GM11168 (cell line): ENCODE data around the gene TFR2.

ENCODE experiments used
- in situ Hi-C: fragments of 300-500 bp; cut with MboI; formaldehyde crosslinking; loops from one replicate; pipeline ENCODE4 v1.12.0; 2022; ENCODE audit warnings: low sequenced_read_pairs; ENCODE audit not compliant: unreplicated experiment

The TFR2 gene

DNA sequence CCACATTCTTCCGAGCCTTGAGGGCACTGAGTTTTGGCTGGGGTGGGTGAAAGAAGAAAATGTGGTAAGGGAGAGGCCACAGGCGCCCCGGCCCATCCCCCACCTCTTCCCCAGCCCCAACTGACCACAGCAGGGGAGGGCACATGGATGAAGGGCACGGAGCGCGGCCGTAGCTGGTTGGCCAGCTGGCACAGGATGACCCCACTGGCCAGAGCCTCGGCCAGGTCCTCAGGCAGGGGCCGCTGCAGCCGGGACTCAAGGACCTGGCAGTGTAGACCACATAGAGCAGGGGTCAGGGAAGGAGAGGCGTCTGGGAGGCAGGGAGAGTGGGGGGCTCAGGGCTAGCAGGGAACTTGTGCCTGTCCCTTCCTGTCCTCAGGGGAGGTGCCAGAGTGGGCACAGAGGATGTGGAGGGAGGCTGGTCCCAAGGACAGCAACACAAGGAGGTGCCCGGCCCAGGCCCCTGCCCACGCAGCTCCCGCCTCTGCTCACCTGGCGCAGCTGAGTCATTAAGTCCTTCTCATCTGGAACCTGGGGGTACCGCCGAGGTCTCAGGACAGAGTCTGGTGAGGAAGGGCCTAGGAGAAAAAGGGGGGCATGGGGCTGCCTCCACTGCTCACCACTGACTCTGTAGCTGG lies 65.5 kb downstream of the TFR2 start:
- in situ Hi-C loops: no loop called here

DNA sequence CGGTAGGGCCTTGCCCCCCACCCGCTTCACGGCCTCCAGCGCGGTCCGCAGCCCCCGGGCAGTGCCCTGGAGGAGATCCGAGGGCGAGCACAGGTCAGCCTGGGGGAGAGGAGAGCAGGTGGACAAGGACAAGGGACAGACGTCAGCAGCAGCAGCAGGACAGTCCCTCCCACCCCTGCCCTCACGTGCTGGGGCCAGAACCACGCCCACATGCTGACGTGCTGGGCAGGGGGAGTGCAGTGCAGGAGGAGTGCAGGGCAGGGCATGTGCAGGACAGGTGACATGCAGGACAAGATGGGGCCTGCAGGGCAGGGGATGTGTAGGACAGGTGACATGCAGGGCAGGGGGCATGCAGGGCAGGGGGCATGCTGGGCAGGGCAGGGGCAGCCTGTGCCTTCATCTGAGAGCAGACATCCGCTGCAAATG lies 66.1 kb downstream of the TFR2 start:
- in situ Hi-C loops: no loop called here

DNA sequence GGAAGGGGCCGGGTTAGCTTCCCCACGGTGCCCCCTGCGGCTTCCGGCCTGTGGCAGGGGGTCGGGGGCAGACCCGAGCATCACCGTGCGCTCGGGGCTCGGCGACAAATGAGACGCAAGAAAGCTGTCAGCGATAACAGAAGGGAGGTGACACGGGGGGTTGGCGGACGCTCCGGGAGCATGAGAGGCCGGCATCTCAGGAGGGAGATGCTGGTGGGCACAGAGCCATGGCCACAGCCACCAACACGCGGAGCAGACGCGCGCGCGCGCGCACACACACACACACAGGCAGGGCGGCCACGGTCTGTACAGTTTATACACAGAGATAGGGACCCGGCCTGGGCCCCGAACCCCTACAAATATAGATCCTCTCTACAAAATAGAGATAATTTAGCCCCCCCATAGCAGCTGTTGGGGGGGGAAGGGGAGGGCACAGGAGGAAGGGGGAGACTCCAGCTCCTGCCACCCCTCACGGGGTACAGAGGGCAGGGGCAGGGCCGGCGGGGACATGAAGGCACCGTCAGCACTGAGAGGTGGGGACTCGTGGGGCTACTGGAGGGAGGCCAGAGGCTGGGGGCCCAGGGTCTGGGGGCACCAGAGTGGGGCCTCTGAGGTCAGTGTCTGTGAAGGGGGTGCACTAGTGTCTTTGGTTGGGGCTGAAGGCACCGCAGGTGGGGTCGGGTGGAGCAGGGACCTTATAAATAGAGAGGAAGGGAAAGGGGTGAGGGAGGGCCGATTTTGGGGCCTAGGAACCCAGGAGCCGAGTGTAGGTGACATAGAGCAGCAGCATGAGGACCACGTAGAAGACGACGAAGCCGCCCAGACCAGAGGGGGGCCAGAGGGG lies 66.8 kb downstream of the TFR2 start:
- in situ Hi-C loops: no loop called here

DNA sequence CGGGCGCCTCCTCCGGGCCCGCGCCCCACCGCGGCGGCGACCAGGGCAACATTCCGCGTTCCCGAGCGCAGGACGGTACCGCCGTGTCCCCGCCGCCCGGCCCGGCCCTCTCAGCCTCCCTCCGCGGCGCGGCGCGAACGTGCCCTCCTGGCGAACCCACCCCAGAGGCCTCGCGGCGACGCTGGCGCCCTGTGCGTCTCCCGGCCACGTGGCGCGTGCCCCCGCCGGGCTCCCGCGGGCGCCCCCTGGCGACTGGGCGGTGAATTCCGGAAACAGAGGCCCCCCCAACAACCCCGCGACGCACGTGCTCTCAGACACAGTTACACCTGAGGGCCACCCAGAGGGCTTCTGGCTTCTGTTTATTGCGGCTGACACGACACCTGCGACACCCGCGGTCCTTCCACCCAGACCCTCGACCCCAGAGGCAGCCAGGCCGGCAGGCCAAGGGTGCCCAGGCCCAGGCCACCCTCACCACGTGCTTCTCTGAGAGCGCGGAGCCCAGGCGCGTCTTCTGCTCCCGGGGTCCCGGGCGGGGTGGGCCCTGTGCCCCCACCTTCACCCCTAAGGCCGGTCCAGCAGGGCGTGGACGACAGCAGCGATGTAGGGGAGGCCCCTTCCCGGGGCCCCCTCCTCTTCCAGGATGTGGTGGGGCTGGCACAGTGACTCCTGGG lies 67.5 kb downstream of the TFR2 start, which contains the start of gene SAP25:
Gene SAP25 (minus strand): TSS at position 210 of the 671 bp plus-strand sequence. CDS start 158 bp downstream, at position 52.
- in situ Hi-C loops: no loop called here

DNA sequence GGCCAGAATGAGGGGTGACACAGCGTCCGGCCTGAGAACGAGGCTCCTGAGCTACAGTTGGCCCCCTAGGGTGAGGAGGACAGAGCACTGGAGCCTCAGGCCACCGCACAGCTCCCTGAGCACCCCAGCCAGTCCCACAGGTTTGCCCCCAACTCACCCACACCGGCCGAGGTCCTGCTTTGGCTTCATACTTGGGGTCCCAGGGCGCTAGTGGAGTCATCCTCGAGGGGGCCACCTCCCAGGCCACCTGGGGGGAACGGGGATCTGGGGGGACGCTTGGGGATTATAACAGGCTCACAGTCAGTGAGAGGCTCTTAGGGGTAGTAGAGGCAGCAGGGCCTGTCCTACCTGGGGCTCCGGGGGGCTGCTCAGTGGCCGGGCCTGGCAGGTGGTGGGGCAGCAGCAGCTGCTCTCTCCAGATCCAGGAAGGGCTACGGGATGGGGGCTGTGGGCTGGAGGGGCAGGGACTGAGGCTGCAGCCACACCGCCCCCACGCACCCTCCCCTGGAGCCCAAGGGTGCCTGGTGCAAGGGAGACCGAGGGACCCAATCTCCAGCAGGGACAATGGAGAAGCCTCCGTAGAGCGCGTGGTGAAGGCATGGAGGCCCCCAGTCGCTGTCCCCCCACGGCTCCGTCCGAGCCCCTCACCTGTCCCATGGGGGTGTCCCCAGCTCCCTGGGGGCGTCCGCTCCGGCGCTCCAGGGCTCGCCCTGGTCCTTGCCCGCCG lies 68.2 kb downstream of the TFR2 start:
- in situ Hi-C loops: no loop called here

DNA sequence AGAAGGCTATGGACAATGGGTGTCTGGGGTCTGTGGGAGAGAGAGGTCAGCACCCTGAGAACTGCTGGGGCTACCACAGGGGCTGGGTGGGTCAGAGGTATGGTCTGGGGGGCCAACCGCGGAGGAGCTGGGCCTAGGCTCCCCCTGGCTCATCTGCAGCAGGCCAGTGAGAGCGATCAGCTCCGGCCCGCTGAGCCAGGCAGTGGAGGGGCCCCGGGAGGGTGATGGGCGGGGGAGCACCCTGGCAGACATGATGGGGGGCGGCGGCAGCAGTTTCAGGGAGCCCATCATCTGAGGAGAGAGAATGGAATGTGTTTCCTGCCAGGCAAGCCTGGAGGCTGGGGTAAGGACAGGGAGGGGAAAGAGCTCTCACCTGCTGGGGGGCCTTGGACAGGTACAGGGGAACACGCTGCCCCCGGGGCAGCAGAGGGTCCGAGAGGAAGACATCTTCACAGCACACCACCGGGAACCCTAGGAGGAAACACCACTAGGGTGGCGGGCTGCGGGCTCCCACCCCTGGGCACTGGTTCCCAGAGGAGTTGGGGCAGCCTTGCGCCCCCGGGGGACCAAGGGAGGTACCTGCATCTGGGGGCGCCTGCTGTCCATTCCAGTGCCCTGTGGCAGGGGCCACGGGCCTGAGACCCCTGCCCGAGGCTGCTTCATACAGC lies 68.9 kb downstream of the TFR2 start:
- in situ Hi-C loops: no loop called here

DNA sequence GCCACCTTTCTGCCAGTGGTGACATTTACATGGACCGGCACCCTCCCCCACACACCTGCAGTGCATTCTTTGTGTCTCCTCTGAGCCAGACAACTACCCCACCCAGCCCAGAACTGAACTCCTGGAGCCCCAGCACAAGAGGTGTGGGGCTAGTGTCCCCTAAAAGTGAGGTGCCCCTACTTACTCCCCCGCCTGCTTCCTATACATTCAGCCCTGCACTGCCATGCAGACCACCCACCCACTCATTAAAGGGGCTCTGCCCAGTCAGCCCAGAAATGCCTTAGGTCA lies 69.6 kb downstream of the TFR2 start:
- in situ Hi-C loops: no loop called here

DNA sequence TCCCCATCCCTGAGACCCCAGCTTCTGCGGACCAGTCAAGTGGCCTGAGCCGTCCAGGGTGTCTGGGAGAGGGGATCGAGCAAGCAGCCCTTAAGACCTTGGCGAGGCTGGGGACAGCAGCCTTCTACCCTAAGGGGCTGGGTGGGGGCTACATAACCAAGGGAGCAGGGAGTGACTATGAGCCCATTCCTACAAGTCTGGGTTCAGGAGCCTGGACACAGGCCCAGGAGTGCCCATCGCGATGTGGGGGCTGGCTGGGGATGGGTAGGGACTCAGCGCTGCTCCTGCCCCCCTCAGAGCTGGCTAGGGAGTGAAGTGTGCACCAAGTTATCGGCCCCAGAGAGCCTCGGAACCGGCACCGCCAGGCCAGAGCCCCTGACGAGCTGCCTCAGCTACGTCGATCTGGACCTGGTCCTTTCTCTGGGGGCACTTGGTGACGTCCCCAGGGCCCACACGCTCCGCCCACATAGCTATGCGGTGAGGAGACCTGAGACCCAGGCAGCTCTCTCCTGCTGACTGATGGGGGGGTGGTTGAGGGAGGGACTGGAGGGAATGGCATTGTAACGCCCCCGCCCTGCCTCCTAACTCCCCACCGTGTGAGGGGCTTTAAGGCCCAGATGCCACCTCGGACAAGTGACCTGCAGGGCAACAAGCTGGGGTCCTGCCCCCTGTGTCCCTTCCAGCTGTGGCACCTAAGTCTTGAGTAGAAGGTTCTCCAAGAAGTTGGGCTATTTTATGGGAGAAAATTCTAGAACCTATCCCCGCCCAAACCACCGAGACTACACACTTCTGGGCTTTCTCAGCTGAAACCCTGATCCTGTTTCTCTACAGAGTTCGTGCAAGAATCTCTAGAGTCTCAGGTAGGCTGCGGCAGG lies 70.2 kb downstream of the TFR2 start:
- in situ Hi-C loops: no loop called here
